Measurements from ENCODE around the gene CCSAP.
"Not testable (repeated sequence)": the region's sequence is repeated elsewhere in the genome, so short reads cannot be mapped to it uniquely, and the experiment has no call there.

Gene CCSAP, protein sequence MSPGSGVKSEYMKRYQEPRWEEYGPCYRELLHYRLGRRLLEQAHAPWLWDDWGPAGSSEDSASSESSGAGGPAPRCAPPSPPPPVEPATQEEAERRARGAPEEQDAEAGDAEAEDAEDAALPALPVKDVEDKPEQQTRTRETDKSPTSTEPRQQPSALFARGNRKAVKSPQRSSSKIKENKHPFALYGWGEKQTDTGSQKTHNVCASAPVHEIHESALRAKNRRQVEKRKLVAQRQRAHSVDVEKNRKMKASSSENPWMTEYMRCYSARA

DNA sequence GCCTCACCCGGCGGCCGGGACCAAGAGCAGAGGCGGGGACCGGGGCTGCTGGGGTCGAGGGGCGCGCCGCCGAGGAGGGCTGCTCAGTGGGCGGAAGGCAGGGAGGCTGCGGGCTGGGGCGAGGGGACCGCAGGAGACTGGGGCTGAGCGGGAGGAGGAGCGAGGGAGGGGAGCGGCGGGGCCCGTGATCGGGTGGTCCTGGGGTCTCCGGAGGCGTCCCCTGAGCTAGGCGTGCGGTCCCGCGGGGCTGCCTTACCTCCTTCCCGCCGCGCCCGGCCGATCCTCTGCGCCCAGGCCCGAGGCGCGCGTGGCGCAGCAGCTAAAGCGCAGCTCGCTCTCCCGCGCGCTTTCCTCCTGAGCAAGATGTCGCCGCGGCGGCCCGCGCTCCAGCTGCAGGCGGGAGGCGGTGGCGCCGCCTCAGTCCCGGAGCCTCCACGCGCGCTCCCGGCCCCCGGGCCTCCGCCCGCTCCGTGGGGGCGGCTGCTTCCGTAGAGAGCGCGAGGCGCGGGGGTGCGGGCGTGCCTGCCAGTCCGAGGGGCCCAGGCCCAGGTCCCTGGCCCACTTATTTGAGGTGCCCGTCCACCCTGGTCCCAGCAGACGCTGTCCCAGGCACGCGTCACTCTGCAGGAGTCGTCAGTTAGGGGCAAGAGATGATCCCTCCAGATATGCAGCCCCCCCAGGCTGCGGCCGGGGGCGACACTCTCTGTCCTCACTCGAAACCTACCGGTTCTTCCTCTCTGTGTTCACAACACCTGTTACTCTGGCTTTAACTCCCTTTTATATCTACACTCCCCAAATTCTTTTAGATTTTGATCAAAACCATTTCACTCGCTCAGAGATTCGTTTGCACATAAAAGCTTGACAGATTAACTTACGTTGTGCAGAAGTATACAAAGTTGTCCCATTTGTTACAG, at the start of gene CCSAP:
TSS of gene CCSAP (minus strand) at position 392 of the 914 bp plus-strand sequence. CDS start 582 bp downstream, outside the sequence.
- no peak for DNase-seq

DNA sequence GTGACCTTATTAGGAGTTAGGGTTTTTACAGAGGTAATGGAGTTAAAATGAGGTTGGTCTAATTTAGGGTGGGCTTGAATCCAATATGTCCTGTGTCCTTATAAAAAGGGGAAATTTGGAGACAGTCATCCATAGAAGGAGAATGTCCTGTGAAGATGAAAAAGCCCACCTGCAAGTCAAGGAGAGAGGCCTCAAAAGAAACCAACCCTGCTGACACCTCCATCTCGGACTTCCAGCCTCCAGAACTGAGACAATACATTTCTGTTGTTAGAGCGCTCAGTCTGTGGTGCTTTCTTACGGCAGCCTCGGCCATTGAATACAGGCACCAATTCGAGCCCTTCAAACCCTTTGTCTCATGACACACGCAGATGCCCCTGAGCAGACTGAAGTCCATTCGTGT, 47.3 kb upstream of the CCSAP start:
- DNase-seq = no peak

DNA sequence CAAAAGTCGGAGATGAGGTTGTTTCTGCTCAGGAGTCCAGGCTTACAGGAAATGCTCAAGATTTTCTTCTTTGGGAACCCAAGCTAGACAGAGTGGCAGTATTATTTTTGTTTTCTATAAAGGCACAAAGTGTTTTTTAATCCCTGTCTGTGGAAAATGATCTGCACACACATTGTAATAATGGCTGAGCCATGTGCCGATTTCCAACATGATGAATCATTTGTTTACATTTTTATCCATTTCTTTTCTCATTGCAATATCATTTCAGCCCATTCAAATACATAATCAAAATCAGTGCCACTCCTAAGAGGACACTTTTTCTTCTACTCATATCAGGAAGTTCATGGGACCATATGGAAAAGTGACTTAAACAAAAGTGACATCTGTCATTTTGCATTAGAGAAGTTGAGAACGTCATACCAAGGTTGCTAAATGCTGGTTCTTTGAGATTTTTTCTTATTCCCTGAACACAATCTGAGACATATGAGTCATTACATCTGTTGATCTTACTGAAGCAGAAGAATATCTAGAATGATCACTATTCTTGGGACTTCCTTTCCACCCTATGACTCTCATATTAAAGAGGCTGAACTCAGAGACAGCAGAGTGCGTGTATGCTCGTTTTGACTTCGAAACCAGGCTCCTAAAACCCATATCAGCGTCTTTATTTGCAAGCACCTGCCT, 46.2 kb upstream of the CCSAP start:
- DNase-seq = peak; percentile 75

DNA sequence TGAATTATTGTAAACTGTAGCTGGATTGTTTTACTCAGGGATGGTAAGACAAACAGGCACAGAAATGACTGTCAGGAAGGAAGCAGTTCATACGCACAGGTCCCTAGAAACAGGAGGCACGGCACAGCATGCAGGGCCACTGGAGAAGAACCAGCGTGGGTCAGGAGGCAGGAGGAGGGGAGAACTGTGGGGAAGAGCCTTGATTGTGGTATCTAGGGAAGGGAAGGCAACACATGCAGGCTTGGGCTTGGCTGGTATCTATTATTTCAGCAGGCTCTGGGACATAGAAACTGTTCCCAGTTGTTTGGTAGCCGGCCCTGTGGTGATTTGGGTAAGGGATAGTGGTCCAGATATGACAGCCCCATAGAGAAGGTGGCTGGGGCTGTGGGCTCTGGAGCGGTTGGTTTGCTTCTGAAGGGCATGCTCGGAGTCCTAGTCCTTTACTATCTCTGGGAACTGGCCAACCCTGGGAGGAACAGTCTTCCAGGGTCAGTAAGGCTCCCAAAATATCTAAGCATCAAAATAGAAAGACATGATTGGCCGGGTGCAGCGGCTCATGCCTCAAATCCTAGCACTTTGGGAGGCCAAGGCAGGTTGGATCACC, 43.1 kb upstream of the CCSAP start:
- no peak for DNase-seq

DNA sequence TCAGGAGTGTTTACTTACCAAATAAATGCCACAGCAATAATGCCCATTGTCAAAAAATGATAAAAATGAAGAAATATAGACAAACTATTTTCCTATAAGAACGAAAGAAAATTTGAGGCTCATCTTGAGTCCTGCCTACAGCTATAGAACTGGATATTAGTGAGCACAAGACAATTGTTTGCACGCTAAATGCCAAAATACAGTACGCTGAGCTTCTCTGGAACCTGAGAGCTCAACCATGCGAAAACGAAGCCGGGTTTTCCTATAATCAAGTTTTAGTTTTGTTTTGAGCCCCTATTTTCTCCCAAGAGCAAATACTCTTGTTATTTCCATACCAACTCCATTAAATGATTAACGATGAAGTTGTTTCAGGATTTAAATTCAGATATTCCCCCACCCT, 42.0 kb upstream of the CCSAP start:
- no peak for DNase-seq

DNA sequence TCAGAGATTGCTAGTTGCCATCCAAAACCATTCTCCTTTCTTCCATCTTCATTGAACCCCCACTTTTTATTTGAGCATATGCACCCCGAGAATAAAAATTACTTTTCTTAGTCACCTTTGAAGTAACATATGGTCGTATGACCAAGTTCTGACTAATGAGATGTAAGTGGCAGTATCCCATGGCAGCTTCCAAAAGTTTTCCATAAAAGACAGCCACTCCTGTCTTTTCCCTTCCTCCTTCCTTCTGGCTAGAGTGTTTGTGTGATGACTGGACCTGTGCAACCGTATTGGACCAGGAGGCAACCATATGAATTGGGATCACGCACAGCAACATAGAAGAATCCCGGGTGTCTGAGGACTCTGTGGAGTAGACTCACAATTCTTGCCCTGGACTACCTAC, 41.1 kb upstream of the CCSAP start:
- DNase-seq = no peak

DNA sequence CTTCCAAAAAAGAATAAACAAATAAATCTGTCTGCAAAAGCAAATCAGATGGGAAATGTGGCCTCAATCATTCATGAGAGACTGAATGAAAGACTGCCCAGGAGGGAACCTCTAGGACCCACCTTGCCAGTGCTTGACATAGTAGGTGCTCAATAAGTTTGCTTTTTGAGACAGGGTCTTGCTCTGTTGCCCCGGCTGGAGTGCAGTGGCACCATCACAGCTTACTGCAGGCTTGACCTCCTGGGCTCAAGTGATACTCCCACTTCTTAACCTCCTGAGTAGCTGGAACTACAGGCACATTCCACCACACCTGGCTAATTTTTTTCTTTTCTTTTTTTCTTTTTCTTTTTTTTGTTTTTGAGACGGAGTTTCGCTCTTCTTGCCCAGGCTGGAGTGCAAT, 40.3 kb upstream of the CCSAP start:
- no peak for DNase-seq

DNA sequence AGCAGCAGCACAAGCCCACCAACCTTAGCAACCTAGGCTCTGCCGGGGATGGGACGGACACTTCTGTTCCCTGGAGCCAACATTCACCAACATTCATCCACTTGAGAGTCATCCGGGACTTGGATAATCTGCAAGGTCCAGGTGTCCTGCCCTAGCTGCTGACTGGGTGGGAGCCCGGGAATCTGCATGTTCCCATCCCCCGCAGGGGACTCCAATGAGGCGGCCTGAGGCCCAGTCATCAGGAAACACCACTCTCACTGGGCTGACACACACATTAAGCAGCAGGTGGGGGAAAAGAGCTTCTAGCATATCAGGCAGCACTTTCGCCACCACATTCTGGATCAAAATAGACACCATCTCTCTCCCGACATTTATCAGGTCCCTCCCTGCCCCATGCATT, 38.4 kb upstream of the CCSAP start:
- DNase-seq = peak; percentile 52

DNA sequence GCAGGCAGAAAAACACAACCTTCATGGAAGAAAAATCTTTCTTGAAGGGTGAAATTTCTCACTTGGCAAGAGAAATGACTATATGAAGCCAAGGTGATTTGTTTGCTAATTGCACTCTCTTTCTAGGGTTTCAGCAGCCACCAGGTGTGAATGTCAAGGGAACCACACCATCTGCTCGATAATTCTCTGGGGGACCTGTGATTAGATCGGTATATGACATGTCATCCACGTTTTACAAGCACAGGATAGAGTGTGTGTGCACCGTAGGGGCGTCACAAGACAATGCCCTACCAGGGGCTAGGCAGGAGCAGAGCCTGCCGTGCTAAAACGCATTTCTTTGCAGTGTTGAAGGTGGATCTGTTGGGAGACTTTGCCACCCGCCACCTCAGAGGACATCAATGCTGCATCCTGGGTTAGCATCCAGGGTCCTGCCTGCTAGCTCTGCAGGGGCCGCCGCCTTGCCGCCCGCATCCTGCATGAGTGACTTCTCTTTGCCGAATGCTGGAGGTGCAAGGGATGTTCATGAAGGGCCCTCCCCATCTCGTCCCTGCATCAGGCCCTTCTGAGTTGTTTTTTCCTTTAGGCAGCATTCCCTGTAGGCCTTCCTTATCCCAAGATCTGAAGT, 37.8 kb upstream of the CCSAP start:
- peak; percentile 38 for DNase-seq

DNA sequence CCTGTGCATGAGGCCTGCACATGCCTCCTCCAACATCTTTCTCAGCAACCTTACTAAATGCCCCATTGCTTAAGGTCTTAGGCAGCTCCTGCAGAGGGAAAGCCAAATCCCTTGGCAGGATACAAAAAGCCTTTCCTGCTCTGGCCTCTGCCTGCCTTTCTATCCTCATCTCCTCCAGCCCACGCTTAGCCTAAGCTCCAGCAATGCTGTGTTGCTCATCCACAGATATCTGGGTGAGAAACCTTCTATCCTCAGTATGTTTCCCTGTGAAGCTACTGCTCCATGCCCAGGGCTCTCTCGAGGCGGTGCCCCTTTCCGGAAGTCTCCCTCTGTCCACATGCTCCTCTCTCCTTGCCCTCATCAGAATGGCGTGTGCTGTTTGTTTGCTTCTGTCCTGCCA, 37.0 kb upstream of the CCSAP start:
- no peak for DNase-seq

DNA sequence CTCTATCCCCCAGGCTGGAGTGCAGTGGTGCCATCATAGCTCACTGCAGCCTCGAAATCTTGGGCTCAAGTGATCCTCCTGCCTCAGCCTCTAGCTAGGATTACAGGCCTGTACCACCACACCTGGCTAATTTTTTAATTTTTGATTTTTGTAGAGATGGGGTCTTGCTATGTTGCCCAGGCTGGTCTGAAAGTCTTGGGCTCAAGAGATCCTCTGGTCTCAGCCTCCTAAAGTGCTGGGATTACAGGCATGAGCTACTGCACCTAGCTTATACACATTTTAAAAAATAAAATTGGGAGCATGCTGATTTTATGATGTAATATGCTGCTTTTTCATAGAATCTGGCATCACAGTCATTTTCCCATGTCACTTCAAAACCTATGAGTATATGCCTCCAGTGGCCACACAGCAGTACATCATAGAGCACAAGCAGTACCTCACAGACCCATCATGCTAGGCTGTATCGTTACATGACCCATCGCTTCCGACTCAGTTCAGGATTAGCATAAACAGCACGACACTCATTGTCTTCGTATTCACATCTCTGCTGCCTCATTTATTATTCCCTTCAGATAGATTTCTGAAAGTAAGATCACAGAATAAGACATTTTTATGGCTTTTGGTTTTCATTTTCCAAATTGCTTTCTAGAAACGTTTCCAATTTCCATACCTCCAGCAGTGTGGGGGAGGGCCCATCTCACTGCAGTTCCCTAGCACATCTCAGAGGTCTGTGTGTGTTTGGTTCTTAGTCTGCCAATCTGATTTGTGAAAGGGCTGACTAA, 35.9 kb upstream of the CCSAP start:
- DNase-seq = no peak

DNA sequence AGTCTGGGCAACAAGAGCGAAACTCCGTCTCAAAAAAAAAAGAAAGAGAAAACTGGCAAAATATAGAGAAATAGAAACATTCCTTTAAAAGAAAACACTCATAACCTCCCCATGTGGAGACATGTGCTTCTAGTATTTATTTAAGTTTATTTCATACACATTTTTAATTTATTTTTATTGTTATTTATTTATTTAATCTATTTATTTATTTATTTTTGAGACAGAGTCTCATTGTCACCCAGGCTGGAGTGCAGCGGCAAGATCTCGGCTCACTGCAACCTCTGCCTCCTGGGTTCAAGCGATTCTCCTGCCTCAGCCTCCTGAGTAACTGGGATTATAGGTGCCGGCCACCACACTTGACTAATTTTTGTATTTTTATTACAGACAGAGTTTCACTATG, 35.2 kb upstream of the CCSAP start:
- not testable (repeated sequence) for DNase-seq

DNA sequence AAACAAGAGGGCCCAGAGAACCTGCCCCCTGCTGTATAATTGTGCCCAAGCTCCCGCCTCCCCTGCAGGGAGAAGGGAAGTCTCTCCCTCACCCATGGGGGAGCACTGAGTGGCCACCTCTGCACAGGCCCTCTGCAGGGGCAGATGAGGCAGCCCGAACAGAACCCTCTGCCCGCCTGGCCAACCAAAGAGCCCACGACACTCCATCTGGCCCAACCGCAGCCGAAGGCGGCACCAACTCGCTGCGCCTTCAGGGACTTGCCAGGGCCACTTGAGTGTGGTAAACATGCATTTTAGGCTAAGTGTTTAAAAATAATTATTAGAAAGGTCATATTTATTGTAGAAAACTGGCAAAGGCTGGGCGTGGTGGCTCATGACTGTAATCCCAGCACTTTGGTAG, 34.6 kb upstream of the CCSAP start:
- no peak for DNase-seq

DNA sequence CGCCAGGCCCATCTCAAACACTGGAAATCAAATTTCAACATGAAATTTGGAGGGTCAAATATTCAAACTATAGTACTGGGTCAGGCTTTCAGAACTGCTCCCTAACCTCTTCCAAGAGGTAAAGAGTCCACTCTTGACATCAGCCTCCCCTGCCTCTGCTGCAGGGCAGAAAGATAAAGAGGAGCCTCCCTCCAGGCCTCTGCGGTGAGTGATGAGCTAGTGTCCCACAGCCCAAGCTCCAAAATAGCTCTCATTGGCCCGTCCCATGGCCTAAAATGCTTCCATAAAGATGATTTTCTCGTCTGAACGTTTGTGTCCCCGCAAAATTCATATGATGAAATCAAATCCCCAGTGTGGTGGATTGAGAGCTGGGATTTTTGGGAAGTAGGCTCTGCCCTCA, 33.7 kb upstream of the CCSAP start:
- no peak for DNase-seq

DNA sequence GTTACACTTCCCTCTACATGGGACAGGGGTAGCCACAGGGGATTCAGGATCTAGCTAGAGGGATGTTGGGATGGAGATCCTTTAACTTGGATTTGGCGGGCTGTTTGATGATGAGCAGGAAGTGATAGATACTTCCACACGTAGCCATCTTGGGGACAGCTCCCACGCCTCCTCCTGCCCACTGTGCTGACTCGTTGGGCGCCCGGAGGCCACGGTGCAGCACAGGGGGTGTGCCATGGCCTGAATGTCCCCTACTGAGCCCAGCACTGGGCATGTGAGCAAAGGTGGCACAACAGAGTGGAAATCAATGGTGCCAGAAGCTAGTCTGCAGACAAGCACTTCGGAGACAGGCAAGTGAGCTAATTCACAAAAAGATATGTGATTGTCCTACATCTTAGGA, 31.6 kb upstream of the CCSAP start:
- no peak for DNase-seq

DNA sequence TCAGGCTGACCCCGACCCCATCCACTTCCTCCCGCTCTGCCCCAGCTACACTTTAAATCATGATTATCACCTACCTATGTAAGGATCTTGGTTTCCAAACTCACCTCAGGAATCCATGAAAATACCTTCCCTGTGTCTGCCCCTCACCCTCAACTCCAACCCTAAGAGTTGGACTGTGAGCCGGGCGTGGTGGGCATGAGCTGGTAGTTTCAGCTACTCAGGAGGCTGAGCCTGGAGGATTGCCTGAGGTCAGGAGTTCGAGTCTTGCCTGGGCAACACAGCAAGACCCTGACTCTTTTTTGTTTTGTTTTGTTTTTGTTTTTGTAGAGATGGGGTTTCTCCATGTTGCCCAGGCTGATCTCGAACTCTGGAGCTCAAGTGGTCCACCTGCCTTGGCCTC, 30.5 kb upstream of the CCSAP start:
- DNase-seq = no peak

DNA sequence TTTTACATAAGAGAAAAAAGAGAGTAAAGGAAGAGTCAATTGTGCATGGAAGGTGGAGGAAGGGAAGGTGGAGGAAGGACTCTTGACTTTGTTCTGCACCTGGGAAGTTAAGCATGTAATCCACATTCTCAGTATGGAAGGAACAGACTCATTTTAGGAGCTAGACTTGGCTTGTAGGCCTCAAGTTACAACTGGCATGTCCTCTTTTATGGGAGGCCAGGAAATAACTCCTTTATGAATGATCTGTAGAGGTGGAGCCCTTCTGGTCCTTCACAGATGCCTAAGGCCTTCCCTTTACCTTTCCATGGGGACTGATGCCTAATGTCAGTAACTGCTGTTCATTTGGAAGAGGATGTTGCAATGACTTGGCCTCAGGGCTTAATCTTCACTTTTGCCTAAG, 29.4 kb upstream of the CCSAP start:
- DNase-seq = no peak

DNA sequence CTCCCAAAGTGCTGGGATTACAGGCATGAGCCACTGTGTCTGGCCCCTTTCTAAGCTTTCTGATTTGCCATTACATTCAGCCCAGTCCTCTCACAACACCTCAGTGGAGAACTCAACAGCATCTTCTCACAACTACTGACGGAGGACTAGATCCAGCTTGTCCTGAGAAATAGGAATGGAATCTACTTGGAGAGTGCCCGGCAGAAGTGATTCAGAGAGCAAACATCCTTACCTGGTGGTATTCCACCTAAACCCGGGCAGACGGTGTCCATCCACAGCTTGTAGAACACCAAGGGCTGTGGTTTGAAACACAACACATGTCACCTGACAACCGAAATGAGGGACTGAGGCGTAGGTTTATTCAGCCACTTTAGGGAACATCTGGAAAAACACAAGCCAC, 28.8 kb upstream of the CCSAP start:
- no peak for DNase-seq

DNA sequence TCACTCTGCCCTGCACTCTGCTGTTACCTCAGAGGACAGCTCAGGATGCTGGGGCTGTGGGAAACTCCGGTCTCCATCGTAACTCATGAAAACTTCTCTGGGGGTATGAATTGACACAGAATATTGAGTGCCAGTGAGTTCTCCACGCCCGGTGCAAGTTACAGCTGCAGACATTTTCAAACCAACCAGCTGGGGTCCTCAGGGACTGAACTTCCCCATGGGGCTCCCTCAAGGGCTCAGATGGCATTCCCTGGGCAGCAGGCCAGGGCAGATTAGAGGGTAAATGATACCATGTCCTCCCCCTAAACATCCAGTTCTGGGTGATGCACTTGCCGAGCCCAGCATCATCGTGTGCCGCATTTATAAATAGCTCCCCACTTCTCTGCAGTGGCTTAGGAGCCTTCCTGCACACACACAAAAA, 27.8 kb upstream of the CCSAP start:
- peak; percentile 51 for DNase-seq

DNA sequence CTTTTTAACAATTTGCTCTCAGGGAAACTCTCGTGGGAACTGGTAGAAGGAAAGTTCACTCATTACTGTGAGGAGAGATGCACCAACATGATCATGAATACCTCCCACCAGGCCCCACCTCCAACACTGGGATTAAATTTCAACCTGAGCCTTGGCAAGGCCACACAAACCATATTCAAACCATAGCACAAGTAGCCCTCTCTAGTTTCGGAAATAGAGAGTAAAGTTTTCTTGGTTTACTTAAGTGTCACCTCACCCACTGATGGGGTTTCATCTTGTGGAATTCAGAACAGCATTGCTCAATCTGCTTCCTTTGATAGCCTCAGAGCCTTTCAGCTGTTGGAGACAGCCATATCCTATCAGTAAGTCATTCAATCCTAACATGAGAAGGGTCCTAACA, 25.5 kb upstream of the CCSAP start:
- no peak for DNase-seq

DNA sequence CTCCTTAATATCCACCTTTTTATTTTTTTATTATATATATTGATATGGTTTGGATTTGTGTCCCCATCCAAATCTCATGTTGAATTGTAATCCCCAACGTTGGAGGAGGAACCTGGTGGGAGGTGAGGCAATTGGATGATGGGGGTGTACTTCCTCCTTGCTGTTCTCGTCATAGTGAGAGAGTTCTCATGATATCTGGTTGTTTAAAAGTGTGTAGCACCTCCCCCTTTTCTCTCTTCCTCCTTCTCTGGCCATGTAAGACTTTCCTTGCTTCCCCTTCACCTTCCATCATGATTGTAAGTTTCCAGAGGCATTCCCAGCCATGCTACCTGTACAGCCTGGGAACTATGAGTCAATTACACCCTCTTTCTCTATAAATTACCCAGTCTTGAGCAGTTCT, 22.7 kb upstream of the CCSAP start:
- no peak for DNase-seq
